ENCODE data around the gene UBTD1.

Gene UBTD1

DNA sequence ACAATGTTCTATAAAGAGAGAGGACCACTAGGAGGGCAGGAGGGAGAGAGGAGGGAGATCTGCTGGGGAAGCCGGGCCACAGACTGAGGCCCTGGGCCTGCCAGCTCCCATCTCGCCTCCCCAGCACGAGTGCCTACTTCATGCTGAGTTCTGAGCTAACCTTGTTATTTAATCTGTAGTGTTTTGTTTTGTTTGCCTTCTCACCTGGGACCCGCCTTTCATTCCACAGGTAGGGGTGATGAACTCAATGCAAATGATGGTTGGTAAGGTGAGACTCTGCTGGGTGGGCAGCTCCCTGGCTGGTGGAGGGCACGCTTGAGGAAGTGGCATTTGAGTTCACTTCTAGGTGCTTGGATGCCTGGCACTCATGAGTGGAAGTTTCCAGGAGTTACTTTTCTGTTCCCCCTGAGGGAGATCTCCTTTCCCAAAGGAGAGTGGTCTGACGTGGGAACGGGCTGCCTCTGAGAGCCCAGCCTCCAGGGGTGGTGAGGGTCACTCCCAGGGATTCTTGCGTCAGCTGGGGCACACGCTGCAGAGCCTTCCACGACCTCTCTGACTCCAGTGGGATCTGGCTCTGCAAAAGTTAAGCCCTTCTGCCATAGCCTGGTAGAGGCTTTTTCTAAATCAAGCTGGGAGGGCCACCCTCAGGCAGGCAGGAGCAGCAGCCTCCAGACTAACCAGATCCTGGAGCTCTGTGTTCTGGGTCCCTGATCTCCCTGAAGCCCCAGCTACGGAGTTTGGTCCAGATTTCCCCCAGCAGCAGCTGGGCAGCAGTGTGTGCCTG lies 22.4 kb downstream of the UBTD1 start:
- Histone ChIP-seq H2AK5ac (ENCODE audit: low read length) (no peak overlapping the region), H3K4me3 (ENCODE audit: low read depth, low read length) (no peak overlapping the region), H3K18ac (ENCODE audit: low read length) (no peak overlapping the region), H2BK12ac (ENCODE audit: low read length) (no peak overlapping the region), H3K9ac (ENCODE audit: low read length) (no peak overlapping the region), H3K79me1 (ENCODE audit: low read length) (no peaks in the 10 kb centered on the region), H2BK5ac (ENCODE audit: low read depth, low read length, poor library complexity) (no peak overlapping the region), H4K91ac (ENCODE audit: low read depth, low read length) (no peak overlapping the region), H3K27ac (ENCODE audit: low read depth, low read length) (no peak overlapping the region), H3K4ac (ENCODE audit: low read depth, low read length) (no peak overlapping the region), H4K12ac (ENCODE audit: low read depth, low read length) (no peak overlapping the region), H3K23ac (ENCODE audit: low read length) (no peak overlapping the region), H3K79me2 (ENCODE audit: control insufficient read depth, insufficient read depth, low read length, poor library complexity) (no peaks in the 10 kb centered on the region), H2AFZ (ENCODE audit: insufficient read depth, low read length, poor library complexity) (no peak overlapping the region), H3K14ac (ENCODE audit: low read length) (no peak overlapping the region), H2BK120ac (ENCODE audit: insufficient read depth, low read length, poor library complexity) (no peak overlapping the region), H3K4me1 (ENCODE audit: control insufficient read depth in 1 of 2, insufficient read depth in 2 of 2, low read length in 2 of 2) (peaks cover 8 to 11% of the 10 kb centered on the region in 2 experiments), H3K36me3 (ENCODE audit: control insufficient read depth in 1 of 2, insufficient read depth in 2 of 2, low read length in 2 of 2) (no peaks in the 10 kb centered on the region), H3K9me3 (ENCODE audit: insufficient read depth, low read depth, low read length) (no peaks in the 10 kb centered on the region), H3K4me2 (ENCODE audit: low read length) (no peak overlapping the region), H4K8ac (ENCODE audit: low read depth, low read length) (no peak overlapping the region), H3K27me3 (ENCODE audit: insufficient read depth, low read length) (no peaks in the 10 kb centered on the region)
- no peak for DNase-seq
- no CpG with 5 or more reads among the region's 11 CpGs for whole genome bisulfite sequencing (ENCODE audit: extremely low coverage, insufficient coverage, insufficient read length)

DNA sequence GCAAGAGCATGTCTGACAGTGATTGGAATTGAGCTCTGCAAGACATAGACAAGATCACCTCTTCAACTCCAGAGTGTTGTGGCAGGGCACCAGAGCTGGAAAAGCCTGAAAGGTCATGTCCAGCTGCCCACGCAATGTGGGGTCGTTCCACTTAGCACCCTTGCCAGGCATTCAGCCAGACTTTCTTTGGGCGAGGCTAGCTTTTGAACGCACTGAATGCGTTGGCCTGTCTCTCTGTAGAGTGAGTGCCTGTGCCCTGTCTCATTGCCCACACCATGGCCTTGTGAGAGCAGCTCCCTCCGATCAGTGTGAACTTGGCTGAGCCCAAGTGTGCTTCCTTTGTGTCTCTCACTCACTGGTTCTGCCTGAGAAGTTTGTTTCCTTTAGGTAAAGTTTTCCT lies 23.3 kb downstream of the UBTD1 start:
- WGBS (ENCODE audit: extremely low coverage, insufficient coverage, insufficient read length): no CpG with 5 or more reads among the region's 6 CpGs
- Histone ChIP-seq H3K9me3 (ENCODE audit: insufficient read depth, low read depth, low read length) (no peaks in the 10 kb centered on the region), H3K9ac (ENCODE audit: low read length) (no peak overlapping the region), H3K4me3 (ENCODE audit: low read depth, low read length) (no peak overlapping the region), H2BK120ac (ENCODE audit: insufficient read depth, low read length, poor library complexity) (no peak overlapping the region), H3K27me3 (ENCODE audit: insufficient read depth, low read length) (no peaks in the 10 kb centered on the region), H3K36me3 (ENCODE audit: control insufficient read depth in 1 of 2, insufficient read depth in 2 of 2, low read length in 2 of 2) (no peaks in the 10 kb centered on the region), H4K8ac (ENCODE audit: low read depth, low read length) (no peak overlapping the region), H3K4me1 (ENCODE audit: control insufficient read depth in 1 of 2, insufficient read depth in 2 of 2, low read length in 2 of 2) (peaks cover 8 to 11% of the 10 kb centered on the region in 2 experiments), H2AK5ac (ENCODE audit: low read length) (no peak overlapping the region), H4K91ac (ENCODE audit: low read depth, low read length) (no peak overlapping the region), H4K12ac (ENCODE audit: low read depth, low read length) (no peak overlapping the region), H3K27ac (ENCODE audit: low read depth, low read length) (no peak overlapping the region), H3K79me2 (ENCODE audit: control insufficient read depth, insufficient read depth, low read length, poor library complexity) (no peaks in the 10 kb centered on the region), H3K23ac (ENCODE audit: low read length) (no peak overlapping the region), H2BK5ac (ENCODE audit: low read depth, low read length, poor library complexity) (no peak overlapping the region), H3K14ac (ENCODE audit: low read length) (no peak overlapping the region), H3K4ac (ENCODE audit: low read depth, low read length) (no peak overlapping the region), H3K4me2 (ENCODE audit: low read length) (no peak overlapping the region), H2BK12ac (ENCODE audit: low read length) (no peak overlapping the region), H3K79me1 (ENCODE audit: low read length) (no peaks in the 10 kb centered on the region), H3K18ac (ENCODE audit: low read length) (peak overlapping the region; percentile 11), H2AFZ (ENCODE audit: insufficient read depth, low read length, poor library complexity) (no peak overlapping the region)
- DNase-seq: no peak

DNA sequence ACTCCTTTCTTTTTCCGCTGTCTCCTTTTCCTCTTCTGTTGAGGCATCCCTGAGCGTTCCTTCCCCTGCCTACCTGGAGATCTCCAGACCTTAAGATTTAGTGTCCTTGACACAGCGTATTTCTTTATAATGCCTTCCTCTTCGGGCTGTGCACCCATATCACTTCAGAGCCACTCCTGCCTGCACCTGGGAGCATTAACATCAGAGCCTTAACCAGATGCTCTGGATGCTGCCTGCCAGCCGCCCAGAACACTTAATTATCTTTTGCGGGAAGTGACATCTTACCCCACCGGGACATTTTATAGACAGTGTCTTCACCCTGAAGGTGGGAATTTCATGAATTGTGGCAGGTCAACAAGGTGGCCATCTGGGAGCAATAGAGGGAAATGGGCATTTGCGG lies 24.2 kb downstream of the UBTD1 start:
- Histone ChIP-seq H4K91ac (ENCODE audit: low read depth, low read length) (no peak overlapping the region), H3K4ac (ENCODE audit: low read depth, low read length) (no peak overlapping the region), H3K4me1 (ENCODE audit: control insufficient read depth in 1 of 2, insufficient read depth in 2 of 2, low read length in 2 of 2) (peaks cover 7% of the 10 kb centered on the region in 2 experiments), H2BK120ac (ENCODE audit: insufficient read depth, low read length, poor library complexity) (no peak overlapping the region), H3K27me3 (ENCODE audit: insufficient read depth, low read length) (no peaks in the 10 kb centered on the region), H3K27ac (ENCODE audit: low read depth, low read length) (no peak overlapping the region), H2AK5ac (ENCODE audit: low read length) (no peak overlapping the region), H4K8ac (ENCODE audit: low read depth, low read length) (no peak overlapping the region), H3K18ac (ENCODE audit: low read length) (no peak overlapping the region), H2BK12ac (ENCODE audit: low read length) (no peak overlapping the region), H3K14ac (ENCODE audit: low read length) (no peak overlapping the region), H3K79me2 (ENCODE audit: control insufficient read depth, insufficient read depth, low read length, poor library complexity) (no peaks in the 10 kb centered on the region), H2AFZ (ENCODE audit: insufficient read depth, low read length, poor library complexity) (no peak overlapping the region), H3K23ac (ENCODE audit: low read length) (no peak overlapping the region), H3K9me3 (ENCODE audit: insufficient read depth, low read depth, low read length) (no peaks in the 10 kb centered on the region), H2BK5ac (ENCODE audit: low read depth, low read length, poor library complexity) (no peak overlapping the region), H3K4me2 (ENCODE audit: low read length) (no peak overlapping the region), H3K9ac (ENCODE audit: low read length) (no peak overlapping the region), H3K79me1 (ENCODE audit: low read length) (no peaks in the 10 kb centered on the region), H3K4me3 (ENCODE audit: low read depth, low read length) (no peak overlapping the region), H3K36me3 (ENCODE audit: control insufficient read depth in 1 of 2, insufficient read depth in 2 of 2, low read length in 2 of 2) (no peaks in the 10 kb centered on the region), H4K12ac (ENCODE audit: low read depth, low read length) (no peak overlapping the region)
- WGBS (ENCODE audit: extremely low coverage, insufficient coverage, insufficient read length): no CpG with 5 or more reads among the region's 8 CpGs
- no peak for DNase-seq

DNA sequence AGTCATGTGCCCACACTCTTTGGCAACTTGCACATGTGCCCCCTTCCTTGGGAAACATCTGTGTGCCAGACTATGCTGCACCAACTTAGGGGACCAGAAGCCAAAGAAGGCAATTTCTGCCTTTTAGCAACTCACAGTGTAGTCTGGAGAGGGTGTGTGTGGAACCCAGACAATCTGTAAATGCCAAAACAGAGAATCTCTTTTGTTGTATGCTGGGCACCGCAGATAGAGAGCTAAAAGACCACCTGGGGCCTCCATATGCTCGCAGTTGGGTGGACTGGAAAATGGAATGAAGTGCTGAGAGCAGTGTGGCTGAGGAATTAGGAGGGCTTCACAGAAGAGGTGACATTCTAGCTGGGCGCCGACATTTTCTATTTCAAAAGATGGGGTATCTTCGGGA lies 26.4 kb downstream of the UBTD1 start:
- Histone ChIP-seq H3K4me2 (ENCODE audit: low read length) (no peak overlapping the region), H3K27ac (ENCODE audit: low read depth, low read length) (no peak overlapping the region), H3K79me1 (ENCODE audit: low read length) (no peaks in the 10 kb centered on the region), H2BK12ac (ENCODE audit: low read length) (no peak overlapping the region), H3K23ac (ENCODE audit: low read length) (no peak overlapping the region), H2BK5ac (ENCODE audit: low read depth, low read length, poor library complexity) (no peak overlapping the region), H3K4me3 (ENCODE audit: low read depth, low read length) (no peak overlapping the region), H4K12ac (ENCODE audit: low read depth, low read length) (no peak overlapping the region), H2AFZ (ENCODE audit: insufficient read depth, low read length, poor library complexity) (no peak overlapping the region), H3K27me3 (ENCODE audit: insufficient read depth, low read length) (no peaks in the 10 kb centered on the region), H4K91ac (ENCODE audit: low read depth, low read length) (no peak overlapping the region), H4K8ac (ENCODE audit: low read depth, low read length) (no peak overlapping the region), H3K9me3 (ENCODE audit: insufficient read depth, low read depth, low read length) (peaks cover 1% of the 10 kb centered on the region), H2AK5ac (ENCODE audit: low read length) (no peak overlapping the region), H3K4me1 (ENCODE audit: control insufficient read depth in 1 of 2, insufficient read depth in 2 of 2, low read length in 2 of 2) (no peaks in the 10 kb centered on the region), H3K79me2 (ENCODE audit: control insufficient read depth, insufficient read depth, low read length, poor library complexity) (no peaks in the 10 kb centered on the region), H3K18ac (ENCODE audit: low read length) (no peak overlapping the region), H3K9ac (ENCODE audit: low read length) (no peak overlapping the region), H3K14ac (ENCODE audit: low read length) (no peak overlapping the region), H2BK120ac (ENCODE audit: insufficient read depth, low read length, poor library complexity) (no peak overlapping the region), H3K4ac (ENCODE audit: low read depth, low read length) (no peak overlapping the region), H3K36me3 (ENCODE audit: control insufficient read depth in 1 of 2, insufficient read depth in 2 of 2, low read length in 2 of 2) (no peaks in the 10 kb centered on the region)
- no CpG with 5 or more reads among the region's 5 CpGs for WGBS (ENCODE audit: extremely low coverage, insufficient coverage, insufficient read length)
- no peak for DNase-seq
